GM19099 (cell line): ENCODE data around the gene SAA2.

Source experiments
- POLR2A ChIP-seq: IDR thresholded peaks from 3 replicates; pipeline ENCODE4 v1.6.1; 2011; ENCODE audit warnings: low read depth; ENCODE audit not compliant: insufficient read length; ENCODE audit errors: extremely low read depth

The SAA2 gene

GRCh38 chr11:18254781-18255361 is 6.4 kb upstream of the SAA2 start:
- TF ChIP-seq POLR2A = no peak

DNA sequence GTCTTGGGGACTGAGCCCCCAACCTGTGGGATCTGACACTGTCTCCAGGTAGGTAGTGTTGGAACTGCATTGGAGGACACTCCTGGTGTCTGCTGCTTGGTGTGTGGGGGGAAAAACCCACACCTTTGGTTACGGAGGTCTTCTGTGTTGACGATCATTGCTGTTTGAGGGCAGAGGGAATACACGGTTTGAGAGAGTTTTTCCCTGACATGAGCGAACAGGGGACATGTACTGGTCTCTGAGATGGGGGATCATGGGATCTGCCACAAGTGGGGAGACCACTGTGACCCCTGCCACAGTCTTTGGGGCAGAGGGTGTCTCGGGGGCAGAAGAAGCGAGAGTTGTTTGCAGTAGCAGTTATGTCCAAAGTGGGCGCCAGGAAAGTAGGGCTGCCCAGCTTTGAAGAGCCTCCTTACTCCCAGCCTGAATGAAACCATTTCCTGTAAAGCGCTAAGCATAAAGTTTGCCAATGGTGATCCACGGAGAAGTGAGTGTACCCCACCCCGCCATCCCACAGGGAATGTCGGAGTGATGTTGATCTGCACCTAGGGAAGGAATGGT is 5.4 kb upstream of the SAA2 start:
- no peak for TF ChIP-seq POLR2A

DNA sequence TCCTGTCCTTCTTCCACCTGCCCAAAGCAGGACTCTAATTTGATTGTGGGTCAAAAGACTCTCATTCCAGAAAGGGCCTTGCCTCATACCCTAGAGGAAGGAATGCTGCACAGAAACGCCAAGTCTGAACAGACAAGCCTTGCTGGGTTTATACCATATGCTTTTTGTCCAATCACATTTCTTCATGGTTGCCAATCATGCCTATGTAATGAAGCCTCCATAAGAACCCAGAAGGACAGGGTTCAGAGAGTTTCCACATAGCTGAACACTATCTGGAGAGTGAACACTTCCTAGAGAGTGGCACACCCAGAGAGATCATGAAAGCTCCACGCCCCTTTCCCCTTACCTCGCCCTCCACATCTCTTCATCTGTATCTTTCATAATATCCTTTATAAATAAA is 4.8 kb upstream of the SAA2 start:
- no peak for TF ChIP-seq POLR2A

GRCh38 chr11:18246379-18247190 is 1.9 kb downstream of the SAA2 start:
- TF ChIP-seq POLR2A = peak; percentile 23

DNA sequence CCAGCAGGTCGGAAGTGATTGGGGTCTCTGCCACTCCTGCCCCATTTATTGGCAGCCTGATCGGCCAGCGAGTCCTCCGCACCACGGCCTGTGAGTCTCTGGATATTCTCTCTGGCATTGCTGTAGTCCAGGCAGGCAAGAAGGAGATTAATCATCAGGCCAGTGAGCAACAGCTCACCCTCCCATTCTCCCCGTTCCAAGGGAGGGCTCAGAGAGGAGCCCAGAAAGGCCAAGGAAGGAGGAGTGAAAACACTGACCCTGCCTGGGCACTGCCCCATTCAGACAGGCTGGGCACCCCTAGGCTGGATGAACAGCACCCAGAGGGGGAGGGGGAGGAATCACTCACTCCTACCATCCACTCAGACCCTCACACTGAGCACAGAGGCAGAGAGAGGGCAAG is 3.1 kb downstream of the SAA2 start:
- no peak for TF ChIP-seq POLR2A

DNA sequence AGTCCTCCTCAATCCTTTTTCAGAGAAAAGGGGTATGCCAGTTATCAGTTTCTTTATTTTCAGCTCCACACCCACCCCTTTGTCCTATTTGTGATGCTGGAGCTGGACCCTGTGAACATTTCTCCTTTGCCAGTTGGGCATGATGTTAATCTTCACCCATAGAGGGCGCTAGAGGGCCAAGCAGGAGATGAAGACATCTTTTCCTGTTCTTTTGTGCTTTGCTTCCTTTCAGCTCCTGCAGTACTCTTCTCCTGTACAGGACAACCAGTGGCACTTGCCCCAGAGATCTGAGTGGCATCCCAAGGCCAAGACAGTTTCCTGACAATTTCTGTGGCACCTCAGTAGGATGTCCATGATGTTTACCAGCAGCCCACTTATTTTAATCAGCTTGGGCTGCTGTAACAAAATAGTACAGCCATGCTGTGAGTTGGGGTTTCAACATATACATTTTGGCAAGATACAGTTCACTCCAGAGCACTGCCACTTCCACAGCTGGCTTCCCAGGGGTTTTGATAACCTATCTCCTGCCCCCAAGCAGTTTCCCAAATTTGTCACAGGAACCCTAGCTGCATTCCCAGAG is 4.6 kb downstream of the SAA2 start:
- TF ChIP-seq POLR2A = no peak

GRCh38 chr11:18239655-18240054 is 8.8 kb downstream of the SAA2 start:
- TF ChIP-seq POLR2A = no peak

- no peak for TF ChIP-seq POLR2A
These were observed 11.7 kb downstream of the SAA2 start, which contains the start of gene SAA4 for GRCh38 chr11:18236664-18237356. Gene SAA4, minus strand, starts transcription at chr11:18236802. Its CDS starts 876 bp downstream, at chr11:18235926.

GRCh38 chr11:18235394-18236334 is 12.8 kb downstream of the SAA2 start:
- TF ChIP-seq POLR2A = no peak

DNA sequence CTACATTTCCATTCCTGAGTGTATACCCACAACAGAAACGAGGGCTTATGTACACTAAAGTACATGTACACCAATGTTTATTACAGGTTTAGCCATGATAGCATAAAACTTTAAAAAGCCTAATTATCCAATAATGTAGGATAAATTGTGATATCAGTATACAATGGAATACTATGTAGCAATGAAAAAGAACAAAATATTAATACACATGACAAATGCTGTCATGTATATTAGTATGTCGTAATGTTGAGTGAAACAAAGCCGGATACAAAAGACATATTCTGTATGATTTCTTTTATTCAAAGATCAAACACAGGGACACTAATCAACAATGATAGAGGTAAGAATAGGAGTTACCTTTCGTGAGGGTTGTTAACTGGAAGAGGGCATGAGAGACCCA is 14.6 kb downstream of the SAA2 start:
- no peak for TF ChIP-seq POLR2A

DNA sequence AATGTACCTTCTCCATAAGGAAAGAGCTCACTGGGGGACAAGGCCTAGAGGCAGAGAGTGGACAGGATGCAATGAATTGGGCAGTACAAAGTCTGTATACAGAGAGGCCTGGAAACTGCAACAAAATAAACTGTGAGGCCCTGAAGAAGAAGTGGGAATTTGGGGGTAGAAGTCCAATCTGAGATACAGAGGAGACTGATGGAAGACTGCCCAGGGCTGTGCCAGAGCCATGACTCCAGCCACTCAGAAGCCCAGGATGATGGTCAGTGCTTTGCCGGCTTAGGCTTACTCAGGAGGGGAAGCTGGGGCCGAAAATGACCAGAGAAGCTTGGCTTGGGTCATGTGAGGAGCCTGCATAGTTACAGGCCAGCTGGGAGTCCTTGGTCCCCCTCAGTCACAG is 17.6 kb downstream of the SAA2 start:
- no peak for TF ChIP-seq POLR2A

- TF ChIP-seq POLR2A = no peak
These were observed 19.0 kb downstream of the SAA2 start for GRCh38 chr11:18229501-18229900.

- TF ChIP-seq POLR2A = no peak
These were observed 22.6 kb downstream of the SAA2 start for GRCh38 chr11:18225913-18226312.
